Measurements from ENCODE around the gene TMEM208. TPM values are rescaled to one million over a fixed set of nuclear protein-coding genes. Genes with fewer than 3 reads are reported as not detected.

TMEM208 gene
- total and polyA plus RNA-seq, 2 experiments from 2014 or later: 47.5 to 181 TPM

GRCh38 chr16:67212766-67213165, 14.2 kb upstream of the TMEM208 start:
- H3K27me3 ChIP-seq: no peaks in the 10 kb centered on the region
- H3K4me1 ChIP-seq (ENCODE audit: insufficient read depth): no peaks in the 10 kb centered on the region
- H3K9me3 ChIP-seq (ENCODE audit: low read depth): no peaks in the 10 kb centered on the region
- no peaks in the 10 kb centered on the region for H3K9me2 ChIP-seq (replicated peaks; ENCODE audit: insufficient read depth)
- no peak overlapping the region for H3K4me3 ChIP-seq
- H3K36me3 ChIP-seq (replicated peaks; ENCODE audit: insufficient read depth, low read depth): no peaks in the 10 kb centered on the region
- DNase-seq (ENCODE audit: low spot score): no peak
- H4K20me1 ChIP-seq (ENCODE audit: insufficient read depth, poor library complexity, severe bottlenecking): no peaks in the 10 kb centered on the region
- TF ChIP-seq EZH2phosphoT487 (IDR thresholded peaks at IDR 0.05; ENCODE audit: low read depth, severe bottlenecking, unreplicated experiment) (no peak), EZH2 (IDR thresholded peaks at IDR 0.05; ENCODE audit: borderline replicate concordance) (no peak)
- TF ChIP-seq, protein P1, sequence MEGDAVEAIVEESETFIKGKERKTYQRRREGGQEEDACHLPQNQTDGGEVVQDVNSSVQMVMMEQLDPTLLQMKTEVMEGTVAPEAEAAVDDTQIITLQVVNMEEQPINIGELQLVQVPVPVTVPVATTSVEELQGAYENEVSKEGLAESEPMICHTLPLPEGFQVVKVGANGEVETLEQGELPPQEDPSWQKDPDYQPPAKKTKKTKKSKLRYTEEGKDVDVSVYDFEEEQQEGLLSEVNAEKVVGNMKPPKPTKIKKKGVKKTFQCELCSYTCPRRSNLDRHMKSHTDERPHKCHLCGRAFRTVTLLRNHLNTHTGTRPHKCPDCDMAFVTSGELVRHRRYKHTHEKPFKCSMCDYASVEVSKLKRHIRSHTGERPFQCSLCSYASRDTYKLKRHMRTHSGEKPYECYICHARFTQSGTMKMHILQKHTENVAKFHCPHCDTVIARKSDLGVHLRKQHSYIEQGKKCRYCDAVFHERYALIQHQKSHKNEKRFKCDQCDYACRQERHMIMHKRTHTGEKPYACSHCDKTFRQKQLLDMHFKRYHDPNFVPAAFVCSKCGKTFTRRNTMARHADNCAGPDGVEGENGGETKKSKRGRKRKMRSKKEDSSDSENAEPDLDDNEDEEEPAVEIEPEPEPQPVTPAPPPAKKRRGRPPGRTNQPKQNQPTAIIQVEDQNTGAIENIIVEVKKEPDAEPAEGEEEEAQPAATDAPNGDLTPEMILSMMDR (IDR thresholded peaks at IDR 0.05; ENCODE audit: poor library complexity): no peak
- H3K27ac ChIP-seq: no peak overlapping the region
- no peaks in the 10 kb centered on the region for H3K79me2 ChIP-seq
- H2AFZ ChIP-seq: no peak overlapping the region
- H3K4me2 ChIP-seq: no peak overlapping the region

DNA sequence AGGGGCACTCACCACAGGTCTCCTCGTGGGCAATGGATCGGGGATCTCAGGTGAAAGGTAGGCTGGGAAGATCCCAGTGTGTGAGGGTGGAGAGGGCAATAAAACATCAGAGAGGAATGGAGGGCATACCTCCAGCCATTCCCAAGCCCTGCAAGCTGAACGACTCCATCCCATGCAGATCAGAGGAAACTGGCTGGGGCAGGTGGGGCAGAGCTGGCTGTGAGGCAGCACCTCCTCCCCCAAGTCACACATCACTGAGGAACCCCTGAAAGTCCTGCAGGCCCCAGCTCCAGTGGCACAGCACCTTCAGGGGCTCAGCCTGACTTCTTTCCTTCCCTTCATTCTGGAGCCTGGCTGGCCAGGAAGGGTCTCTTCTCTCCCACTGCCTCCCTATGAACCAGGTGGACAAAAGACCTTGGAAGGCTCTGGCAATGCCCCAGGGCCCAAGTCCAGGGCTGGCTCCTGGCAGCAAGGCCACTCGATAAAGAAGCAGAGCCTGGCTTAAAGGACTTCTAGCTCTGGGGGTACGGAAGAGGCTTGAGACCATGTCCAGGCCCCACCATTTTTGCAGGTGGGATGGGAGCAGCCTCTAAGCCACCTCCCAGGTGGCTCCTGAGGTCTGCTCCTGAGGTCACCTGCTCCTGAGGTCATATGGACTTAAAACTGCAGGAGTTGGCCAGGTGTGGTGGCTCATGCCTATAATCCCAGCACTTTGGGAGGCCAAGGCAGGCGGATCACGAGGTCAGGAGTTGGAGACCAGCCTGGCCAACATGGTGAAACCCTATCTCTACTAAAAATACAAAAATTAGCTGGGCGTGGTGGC, 13.5 kb upstream of the TMEM208 start:
- Histone ChIP-seq H3K4me2 (no peak overlapping the region), H3K27ac (no peak overlapping the region)
- 86% methylated on average over 8 of the region's 8 CpGs for WGBS (ENCODE audit: low lambda C conversion rate, missing lambda C conversion rate)

DNA sequence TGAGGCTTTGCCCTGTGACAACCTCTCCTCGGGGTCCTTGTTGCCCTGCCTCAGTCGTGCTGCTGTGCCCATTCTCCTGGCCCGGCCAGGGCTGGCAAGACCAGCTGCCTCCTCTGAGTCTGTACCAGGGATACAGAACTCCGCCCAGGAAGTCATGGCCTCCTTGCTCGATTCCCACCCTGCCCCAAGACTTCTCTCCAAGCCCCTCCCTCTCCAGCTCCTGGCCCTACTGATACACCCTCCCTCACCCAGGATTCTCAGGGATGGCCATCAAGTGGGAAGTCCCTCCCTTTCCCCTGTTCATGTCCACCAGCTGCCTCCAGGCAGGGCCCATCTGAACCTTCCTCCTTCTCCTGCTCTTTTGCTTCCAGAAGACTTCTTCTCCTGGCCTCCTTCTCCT, 11.2 kb upstream of the TMEM208 start:
- no peaks in the 10 kb centered on the region for H3K79me2 ChIP-seq
- H3K36me3 ChIP-seq (replicated peaks; ENCODE audit: insufficient read depth, low read depth): no peaks in the 10 kb centered on the region
- no peaks in the 10 kb centered on the region for H3K4me1 ChIP-seq (ENCODE audit: insufficient read depth)
- H3K27ac ChIP-seq: no peak overlapping the region
- H3K4me3 ChIP-seq: no peak overlapping the region
- DNase-seq (ENCODE audit: low spot score): no peak
- H3K4me2 ChIP-seq: no peak overlapping the region
- no peaks in the 10 kb centered on the region for H3K9me3 ChIP-seq (ENCODE audit: low read depth)
- WGBS (ENCODE audit: low lambda C conversion rate, missing lambda C conversion rate): 83% methylated on average over 4 of the region's 5 CpGs
- H3K27me3 ChIP-seq: no peaks in the 10 kb centered on the region
- H2AFZ ChIP-seq: no peak overlapping the region
- H3K9me2 ChIP-seq (replicated peaks; ENCODE audit: insufficient read depth): no peaks in the 10 kb centered on the region
- TF ChIP-seq, protein P1 (IDR thresholded peaks at IDR 0.05; ENCODE audit: poor library complexity): no peak
- TF ChIP-seq EZH2 (IDR thresholded peaks at IDR 0.05; ENCODE audit: borderline replicate concordance): no peak
- no peak for TF ChIP-seq EZH2phosphoT487 (IDR thresholded peaks at IDR 0.05; ENCODE audit: low read depth, severe bottlenecking, unreplicated experiment)
- H4K20me1 ChIP-seq (ENCODE audit: insufficient read depth, poor library complexity, severe bottlenecking): no peaks in the 10 kb centered on the region

More for the DNA sequence above, 13.5 kb upstream of the TMEM208 start:
- no peaks in the 10 kb centered on the region for H3K9me2 ChIP-seq (replicated peaks; ENCODE audit: insufficient read depth)
- H3K4me1 ChIP-seq (ENCODE audit: insufficient read depth): no peaks in the 10 kb centered on the region
- H4K20me1 ChIP-seq (ENCODE audit: insufficient read depth, poor library complexity, severe bottlenecking): no peaks in the 10 kb centered on the region
- H2AFZ ChIP-seq: no peak overlapping the region
- H3K4me3 ChIP-seq: no peak overlapping the region
- TF ChIP-seq EZH2phosphoT487 (IDR thresholded peaks at IDR 0.05; ENCODE audit: low read depth, severe bottlenecking, unreplicated experiment) (no peak), EZH2 (IDR thresholded peaks at IDR 0.05; ENCODE audit: borderline replicate concordance) (no peak)
- TF ChIP-seq, protein P1 (IDR thresholded peaks at IDR 0.05; ENCODE audit: poor library complexity): no peak
- H3K9me3 ChIP-seq (ENCODE audit: low read depth): no peaks in the 10 kb centered on the region
- no peak for DNase-seq (ENCODE audit: low spot score)
- H3K27me3 ChIP-seq: no peaks in the 10 kb centered on the region
- H3K79me2 ChIP-seq: no peaks in the 10 kb centered on the region
- H3K36me3 ChIP-seq (replicated peaks; ENCODE audit: insufficient read depth, low read depth): no peaks in the 10 kb centered on the region

Measured in hepatocyte (in vitro differentiated cells).